ENCODE measurements around the gene VAPB. TPM values are rescaled to one million over a fixed set of nuclear protein-coding genes. Genes with fewer than 3 reads are reported as not detected.

VAPB gene
- polyA plus RNA-seq, 1 donor (not counting 4 experiments of a cell fraction or from before 2014, with no cell fraction given): 38.0 TPM

GRCh38 chr20:58384821-58385220 is 4.2 kb upstream of the VAPB start:
- Histone ChIP-seq H3K4me1 (ENCODE audit: control insufficient read depth, extremely low read depth, insufficient read depth, low read length) (peaks cover 2% of the 10 kb centered on the region), H4K20me1 (ENCODE audit: control insufficient read depth, extremely low read depth, insufficient read depth, low read length) (no peaks in the 10 kb centered on the region), H3K36me3 (ENCODE audit: control insufficient read depth in 2 of 2, extremely low read depth in 1 of 2, insufficient read depth in 2 of 2, low read length in 2 of 2) (no peaks in the 10 kb centered on the region), H3K27me3 (ENCODE audit: control insufficient read depth, extremely low read depth, insufficient read depth, low read length) (no peaks in the 10 kb centered on the region), H3K4me2 (ENCODE audit: control insufficient read depth, extremely low read depth, insufficient read depth, low read depth, low read length) (no peak overlapping the region), H3K9me3 (ENCODE audit: control insufficient read depth, low read depth, low read length) (no peaks in the 10 kb centered on the region), H3K9ac (ENCODE audit: control insufficient read depth, extremely low read depth, insufficient read depth, low read length) (no peak overlapping the region), H3K79me2 (ENCODE audit: control insufficient read depth, insufficient read depth, low read length) (peaks cover 7% of the 10 kb centered on the region), H3K4me3 (ENCODE audit: control insufficient read depth in 2 of 3, extremely low read depth in 1 of 3, insufficient read depth in 2 of 3, low read depth in 1 of 3, low read length in 3 of 3) (no peak overlapping the region), H3K9me1 (ENCODE audit: control insufficient read depth, extremely low read depth, insufficient read depth, low read length) (no peaks in the 10 kb centered on the region), H2AFZ (ENCODE audit: control insufficient read depth, low read length) (no peak overlapping the region), H3K27ac (ENCODE audit: control insufficient read depth, insufficient read depth, low read length) (no peak overlapping the region)
- DNase-seq (ENCODE audit: low read depth, low spot score): no peak
- no peak for TF ChIP-seq CTCF (optimal IDR thresholded peaks at IDR 0.05 in 1 of 3, IDR thresholded peaks at IDR 0.05 in 1 of 3, conservative IDR thresholded peaks at IDR 0.05 in 1 of 3; ENCODE audit: extremely low read depth in 1 of 3, insufficient read depth in 2 of 3, low read length in 3 of 3)
- no peak for TF ChIP-seq EZH2 (IDR thresholded peaks at IDR 0.05; ENCODE audit: low read length)
- dilution Hi-C loops (cut with MboI; ENCODE audit: extremely low pct_ligation_motif_present, low sequenced_read_pairs): no loop called here
- no peak for FAIRE-seq

GRCh38 chr20:58388028-58388601 is 914 bp upstream of the VAPB start:
- TF ChIP-seq CTCF (optimal IDR thresholded peaks at IDR 0.05 in 1 of 3, IDR thresholded peaks at IDR 0.05 in 1 of 3, conservative IDR thresholded peaks at IDR 0.05 in 1 of 3; ENCODE audit: extremely low read depth in 1 of 3, insufficient read depth in 2 of 3, low read length in 3 of 3): no peak
- TF ChIP-seq EZH2 (IDR thresholded peaks at IDR 0.05; ENCODE audit: low read length): no peak
- no peak overlapping the region for H3K27ac ChIP-seq (ENCODE audit: control insufficient read depth, insufficient read depth, low read length)
- no peaks in the 10 kb centered on the region for H3K9me3 ChIP-seq (ENCODE audit: control insufficient read depth, low read depth, low read length)
- H2AFZ ChIP-seq (ENCODE audit: control insufficient read depth, low read length): peak overlapping the region; percentile 67
- FAIRE-seq: no peak
- no peaks in the 10 kb centered on the region for H3K9me1 ChIP-seq (ENCODE audit: control insufficient read depth, extremely low read depth, insufficient read depth, low read length)
- H3K27me3 ChIP-seq (ENCODE audit: control insufficient read depth, extremely low read depth, insufficient read depth, low read length): no peaks in the 10 kb centered on the region
- peak overlapping the region in 2 of 3 experiments; percentile 64 to 89 for H3K4me3 ChIP-seq (ENCODE audit: control insufficient read depth in 2 of 3, extremely low read depth in 1 of 3, insufficient read depth in 2 of 3, low read depth in 1 of 3, low read length in 3 of 3)
- no peak overlapping the region for H3K9ac ChIP-seq (ENCODE audit: control insufficient read depth, extremely low read depth, insufficient read depth, low read length)
- H3K4me2 ChIP-seq (ENCODE audit: control insufficient read depth, extremely low read depth, insufficient read depth, low read depth, low read length): peak overlapping the region; percentile 74
- peaks cover 21% of the 10 kb centered on the region for H3K4me1 ChIP-seq (ENCODE audit: control insufficient read depth, extremely low read depth, insufficient read depth, low read length)
- peaks cover 40% of the 10 kb centered on the region for H3K79me2 ChIP-seq (ENCODE audit: control insufficient read depth, insufficient read depth, low read length)
- no peaks in the 10 kb centered on the region for H4K20me1 ChIP-seq (ENCODE audit: control insufficient read depth, extremely low read depth, insufficient read depth, low read length)
- peaks cover 6 to 18% of the 10 kb centered on the region in 2 experiments for H3K36me3 ChIP-seq (ENCODE audit: control insufficient read depth in 2 of 2, extremely low read depth in 1 of 2, insufficient read depth in 2 of 2, low read length in 2 of 2)
- DNase-seq (ENCODE audit: low read depth, low spot score): no peak
- dilution Hi-C loops (cut with MboI; ENCODE audit: extremely low pct_ligation_motif_present, low sequenced_read_pairs): no loop called here
